ENCODE results near the gene UCP1. TPM values are rescaled to one million over a fixed set of nuclear protein-coding genes. Genes with fewer than 3 reads are reported as not detected.

The UCP1 gene
- total RNA-seq, 2 experiments from 2014 or later = not detected

GRCh38 chr4:140584439-140584838, 15.7 kb upstream of the UCP1 start:
- peaks cover 6 to 8% of the 10 kb centered on the region in 2 experiments for H3K27me3 ChIP-seq (ENCODE audit: control insufficient read depth in 1 of 2, insufficient read depth in 2 of 2, low read length in 2 of 2)
- H3K4me3 ChIP-seq (ENCODE audit: low read length) = no peak overlapping the region
- TF ChIP-seq, protein P1, sequence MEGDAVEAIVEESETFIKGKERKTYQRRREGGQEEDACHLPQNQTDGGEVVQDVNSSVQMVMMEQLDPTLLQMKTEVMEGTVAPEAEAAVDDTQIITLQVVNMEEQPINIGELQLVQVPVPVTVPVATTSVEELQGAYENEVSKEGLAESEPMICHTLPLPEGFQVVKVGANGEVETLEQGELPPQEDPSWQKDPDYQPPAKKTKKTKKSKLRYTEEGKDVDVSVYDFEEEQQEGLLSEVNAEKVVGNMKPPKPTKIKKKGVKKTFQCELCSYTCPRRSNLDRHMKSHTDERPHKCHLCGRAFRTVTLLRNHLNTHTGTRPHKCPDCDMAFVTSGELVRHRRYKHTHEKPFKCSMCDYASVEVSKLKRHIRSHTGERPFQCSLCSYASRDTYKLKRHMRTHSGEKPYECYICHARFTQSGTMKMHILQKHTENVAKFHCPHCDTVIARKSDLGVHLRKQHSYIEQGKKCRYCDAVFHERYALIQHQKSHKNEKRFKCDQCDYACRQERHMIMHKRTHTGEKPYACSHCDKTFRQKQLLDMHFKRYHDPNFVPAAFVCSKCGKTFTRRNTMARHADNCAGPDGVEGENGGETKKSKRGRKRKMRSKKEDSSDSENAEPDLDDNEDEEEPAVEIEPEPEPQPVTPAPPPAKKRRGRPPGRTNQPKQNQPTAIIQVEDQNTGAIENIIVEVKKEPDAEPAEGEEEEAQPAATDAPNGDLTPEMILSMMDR (IDR thresholded peaks at IDR 0.05) = no peak
- H3K4me3 Mint-ChIP-seq = no peak overlapping the region
- intact Hi-C loops (cut with DNase I, micrococcal nuclease) = no loop called here
- H3K4me1 Mint-ChIP-seq (ENCODE audit: low read depth) = no peaks in the 10 kb centered on the region
- no peak overlapping the region for H3K27ac ChIP-seq (ENCODE audit: low read depth in 1 of 2, low read length in 2 of 2)
- no peaks in the 10 kb centered on the region for H3K36me3 ChIP-seq (ENCODE audit: insufficient read depth, low read length)
- no peaks in the 10 kb centered on the region for H3K4me1 ChIP-seq (ENCODE audit: insufficient read depth, low read length)
- ATAC-seq (ENCODE audit: poor library complexity) (no peak), DNase-seq (no peak)
- ChIA-PET CTCF (no interaction called here), POLR2A (interaction anchor here (0.7 kb wide), 1 partner anchor 8 kb away, joined by 3 read pairs; no protein-coding TSS in a partner anchor)
- H3K36me3 Mint-ChIP-seq (ENCODE audit: low read depth) = no peaks in the 10 kb centered on the region
- H3K27me3 Mint-ChIP-seq = peaks cover 13% of the 10 kb centered on the region
- no peaks in the 10 kb centered on the region for H3K9me3 Mint-ChIP-seq
- no peaks in the 10 kb centered on the region for H3K9me3 ChIP-seq (ENCODE audit: control insufficient read depth in 1 of 2, insufficient read depth in 1 of 2, low read length in 2 of 2)
- no peak overlapping the region for H3K27ac Mint-ChIP-seq

- no peaks in the 10 kb centered on the region for H3K4me1 Mint-ChIP-seq (ENCODE audit: low read depth)
- no peaks in the 10 kb centered on the region for H3K36me3 Mint-ChIP-seq (ENCODE audit: low read depth)
- intact Hi-C loops (cut with DNase I, micrococcal nuclease) = no loop called here
- H3K4me3 Mint-ChIP-seq = no peak overlapping the region
- Histone ChIP-seq H3K27me3 (ENCODE audit: control insufficient read depth in 1 of 2, insufficient read depth in 2 of 2, low read length in 2 of 2) (peaks cover 18 to 29% of the 10 kb centered on the region in 2 experiments), H3K36me3 (ENCODE audit: insufficient read depth, low read length) (no peaks in the 10 kb centered on the region), H3K4me1 (ENCODE audit: insufficient read depth, low read length) (no peaks in the 10 kb centered on the region), H3K9me3 (ENCODE audit: control insufficient read depth in 1 of 2, insufficient read depth in 1 of 2, low read length in 2 of 2) (no peaks in the 10 kb centered on the region), H3K27ac (ENCODE audit: low read depth in 1 of 2, low read length in 2 of 2) (no peak overlapping the region), H3K4me3 (ENCODE audit: low read length) (no peak overlapping the region)
- DNase-seq = no peak
- peaks cover 46% of the 10 kb centered on the region for H3K27me3 Mint-ChIP-seq
- TF ChIP-seq, protein P1 (IDR thresholded peaks at IDR 0.05) = no peak
- no peaks in the 10 kb centered on the region for H3K9me3 Mint-ChIP-seq
- ATAC-seq (ENCODE audit: poor library complexity) = no peak
- ChIA-PET CTCF (no interaction called here), POLR2A (no interaction called here)
- no peak overlapping the region for H3K27ac Mint-ChIP-seq
Measured at GRCh38 chr4:140581078-140581477, 12.3 kb upstream of the UCP1 start.

GRCh38 chr4:140579278-140579677, 10.5 kb upstream of the UCP1 start:
- H3K9me3 Mint-ChIP-seq = no peaks in the 10 kb centered on the region
- intact Hi-C loops (cut with DNase I, micrococcal nuclease) = no loop called here

More at GRCh38 chr4:140579278-140579677, 10.5 kb upstream of the UCP1 start:
- DNase-seq (no peak), ATAC-seq (ENCODE audit: poor library complexity) (no peak)
- H3K9me3 ChIP-seq (ENCODE audit: control insufficient read depth in 1 of 2, insufficient read depth in 1 of 2, low read length in 2 of 2) = no peaks in the 10 kb centered on the region
- ChIA-PET POLR2A (no interaction called here), CTCF (no interaction called here)
- Mint-ChIP-seq H3K27ac (no peak overlapping the region), H3K4me1 (ENCODE audit: low read depth) (no peaks in the 10 kb centered on the region), H3K4me3 (no peak overlapping the region), H3K27me3 (peaks cover 60% of the 10 kb centered on the region), H3K36me3 (ENCODE audit: low read depth) (no peaks in the 10 kb centered on the region)
- no peak overlapping the region for H3K4me3 ChIP-seq (ENCODE audit: low read length)
- H3K27ac ChIP-seq (ENCODE audit: low read depth in 1 of 2, low read length in 2 of 2) = no peak overlapping the region
- H3K27me3 ChIP-seq (ENCODE audit: control insufficient read depth in 1 of 2, insufficient read depth in 2 of 2, low read length in 2 of 2) = peaks cover 23 to 29% of the 10 kb centered on the region in 2 experiments
- no peaks in the 10 kb centered on the region for H3K4me1 ChIP-seq (ENCODE audit: insufficient read depth, low read length)
- no peaks in the 10 kb centered on the region for H3K36me3 ChIP-seq (ENCODE audit: insufficient read depth, low read length)
- TF ChIP-seq, protein P1 (IDR thresholded peaks at IDR 0.05) = no peak

Measured in CD4-positive, alpha-beta T cell (primary cell).